Mesendoderm (in vitro differentiated cells): ENCODE data around the gene DLL1.

ENCODE experiments used
- DNase-seq: peaks from one replicate; pipeline ENCODE4 v3.0.0; 2013
- H2AK5ac ChIP-seq: 2 replicates; pipeline ENCODE4 v1.6.1; 2013; ENCODE audit warnings: low read length, inconsistent platforms
- H2BK120ac ChIP-seq: 2 replicates; pipeline ENCODE4 v1.6.1; 2013; ENCODE audit warnings: low read depth, mild to moderate bottlenecking, low read length, moderate library complexity, mixed read lengths
- H2BK15ac ChIP-seq: replicated peaks from 2 replicates; pipeline ENCODE4 v1.6.1; 2013; ENCODE audit warnings: low read depth, mild to moderate bottlenecking, moderate library complexity
- H2BK5ac ChIP-seq: 2 replicates; pipeline ENCODE4 v1.6.1; 2013; ENCODE audit warnings: low read length, inconsistent platforms
- H3K18ac ChIP-seq: 2 replicates; pipeline ENCODE4 v1.6.1; 2013; ENCODE audit warnings: mild to moderate bottlenecking, low read length, mixed read lengths
- H3K23ac ChIP-seq: one replicate; pipeline ENCODE4 v1.6.1; 2013; ENCODE audit warnings: low read length
- H3K27ac ChIP-seq: 2 replicates; pipeline ENCODE4 v1.5.1; 2013; ENCODE audit warnings: low read depth, mild to moderate bottlenecking, inconsistent platforms, low read length, moderate library complexity
- H3K27me3 ChIP-seq: 2 replicates; pipeline ENCODE4 v1.6.1; 2013; ENCODE audit warnings: low read length, control low read depth, mild to moderate bottlenecking, inconsistent platforms; ENCODE audit not compliant: insufficient read depth, poor library complexity
- H3K36me3 ChIP-seq: 2 replicates; pipeline ENCODE4 v1.6.1; 2013; ENCODE audit warnings: low read length, inconsistent platforms; ENCODE audit not compliant: control insufficient read depth, insufficient read depth
- H3K4ac ChIP-seq: one replicate; pipeline ENCODE4 v1.6.1; 2013; ENCODE audit warnings: low read depth, mild to moderate bottlenecking, low read length, moderate library complexity
- H3K4me1 ChIP-seq: 2 replicates; pipeline ENCODE4 v1.6.1; 2013; ENCODE audit warnings: low read depth, low read length, inconsistent platforms; ENCODE audit not compliant: control insufficient read depth
- H3K4me2 ChIP-seq: 2 replicates; pipeline ENCODE4 v1.6.1; 2013; ENCODE audit warnings: low read length
- H3K4me3 ChIP-seq: 2 replicates; pipeline ENCODE4 v1.5.1; 2013; ENCODE audit warnings: mild to moderate bottlenecking, low read length
- H3K56ac ChIP-seq: one replicate; pipeline ENCODE4 v1.6.1; 2013; ENCODE audit warnings: low read length
- H3K79me1 ChIP-seq: 2 replicates; pipeline ENCODE4 v1.6.1; 2013; ENCODE audit warnings: low read length, inconsistent platforms
- H3K79me2 ChIP-seq: 2 replicates; pipeline ENCODE4 v1.6.1; 2013; ENCODE audit warnings: mild to moderate bottlenecking, low read length; ENCODE audit not compliant: control insufficient read depth, insufficient read depth
- H3K9ac ChIP-seq: 2 replicates; pipeline ENCODE4 v1.6.1; 2013; ENCODE audit warnings: low read length, inconsistent platforms
- H4K5ac ChIP-seq: one replicate; pipeline ENCODE4 v1.6.1; 2013; ENCODE audit warnings: low read length
- H4K8ac ChIP-seq: one replicate; pipeline ENCODE4 v1.6.1; 2013; ENCODE audit warnings: low read depth, mild to moderate bottlenecking, control low read depth, low read length, moderate library complexity
- WGBS: extraction: QIAGEN DNeasy Blood & Tissue Kit; methylation state at CpG from one replicate; pipeline ENCODE4 v1.1.7; 2013; ENCODE audit warnings: low lambda C conversion rate, missing lambda C conversion rate; ENCODE audit not compliant: insufficient coverage; ENCODE audit errors: extremely low coverage; 5-methylcytosine and 5-hydroxymethylcytosine counted together

The DLL1 gene

DNA sequence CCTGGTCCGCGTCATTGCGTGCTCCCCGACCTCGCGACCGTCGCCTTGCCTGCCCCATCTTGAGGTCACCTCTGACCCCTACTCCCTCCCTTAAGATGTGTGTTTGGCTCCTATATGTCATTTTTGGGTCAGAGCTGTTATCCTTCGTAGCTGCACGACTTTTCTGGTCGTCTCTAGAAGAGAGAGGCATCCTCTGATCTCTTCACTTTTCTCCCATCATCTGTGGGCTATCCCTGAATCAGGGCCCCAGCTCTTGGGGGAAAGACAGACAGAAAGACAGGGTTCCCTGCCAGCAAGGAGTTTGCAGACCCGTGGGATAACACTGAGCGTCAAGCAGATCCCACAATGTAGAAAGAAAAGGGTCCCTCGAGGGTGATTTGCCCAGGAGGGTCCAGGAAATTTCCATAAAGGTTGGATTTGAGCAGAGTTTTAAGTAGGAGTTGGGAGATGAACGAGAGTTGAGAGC lies 16.2 kb upstream of the DLL1 start:
- Histone ChIP-seq H4K5ac (no peak overlapping the region), H3K27ac (no peak overlapping the region), H4K8ac (no peak overlapping the region), H2AK5ac (no peak overlapping the region), H3K9ac (peak overlapping the region; percentile 85), H3K4ac (peak overlapping the region; percentile 17), H3K36me3 (no peaks in the 10 kb centered on the region), H3K56ac (peak overlapping the region; percentile 97), H2BK5ac (no peak overlapping the region), H3K18ac (no peak overlapping the region), H3K4me2 (peak overlapping the region; percentile 74), H2BK15ac (no peak overlapping the region), H3K79me2 (no peaks in the 10 kb centered on the region), H3K4me1 (no peaks in the 10 kb centered on the region), H2BK120ac (no peak overlapping the region), H3K27me3 (no peaks in the 10 kb centered on the region), H3K23ac (no peak overlapping the region), H3K4me3 (peak overlapping the region; percentile 70), H3K79me1 (peaks cover 5% of the 10 kb centered on the region)
- no CpG with 5 or more reads among the region's 15 CpGs for WGBS
- DNase-seq = no peak

DNA sequence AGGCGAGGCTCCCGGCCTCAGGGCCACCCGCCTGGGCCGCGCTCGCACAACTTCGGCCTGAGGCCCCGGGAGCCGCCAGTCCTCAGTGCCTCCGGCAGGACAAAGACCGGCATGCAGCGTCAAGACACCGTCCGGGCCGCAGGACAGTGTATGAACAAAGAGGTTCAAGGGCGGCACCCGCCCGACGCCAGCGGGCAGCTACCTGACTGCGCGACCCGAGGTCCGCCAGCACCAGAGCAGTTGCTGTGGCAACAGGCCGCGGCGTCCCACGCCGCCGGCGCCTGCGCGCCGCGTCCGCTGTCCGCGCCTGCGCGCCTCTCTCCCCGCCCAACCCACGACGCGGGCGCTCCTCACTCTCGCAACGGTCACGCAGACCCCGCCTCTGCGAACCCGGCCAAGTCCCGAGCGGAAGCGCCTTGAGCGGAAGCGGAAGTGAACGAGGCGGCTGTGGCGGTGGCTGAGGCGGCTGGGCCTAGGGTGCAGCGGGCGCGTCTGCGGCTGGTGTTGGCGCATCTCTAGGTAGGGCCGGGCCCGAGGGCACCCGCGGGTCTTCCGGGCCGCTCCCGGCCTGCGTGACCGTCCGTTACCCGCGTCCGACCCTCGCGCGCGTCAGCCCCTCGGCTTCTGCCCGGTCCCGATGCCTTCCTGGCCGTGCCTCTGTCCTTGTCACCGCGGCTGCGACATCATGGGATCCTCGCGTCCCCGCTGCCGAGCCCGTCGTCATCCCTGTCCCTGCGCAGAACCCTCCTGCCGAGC lies 15.6 kb upstream of the DLL1 start, which contains the start of gene FAM120B:
TSS of gene FAM120B (plus strand) at position 435 of the 756 bp plus-strand sequence. CDS start 10,633 bp downstream, outside the sequence.
- Histone ChIP-seq H3K4ac (peak within 1 kb of the TSS; percentile 39), H4K8ac (no peak within 1 kb of the TSS), H3K4me3 (peak within 1 kb of the TSS; percentile 70), H3K4me2 (peak within 1 kb of the TSS; percentile 74), H3K56ac (peak within 1 kb of the TSS; percentile 97), H3K18ac (no peak within 1 kb of the TSS), H4K5ac (no peak within 1 kb of the TSS), H2BK15ac (no peak within 1 kb of the TSS), H3K23ac (no peak within 1 kb of the TSS), H3K36me3 (no peaks in the 10 kb centered on the region), H2AK5ac (no peak within 1 kb of the TSS), H3K4me1 (no peaks in the 10 kb centered on the region), H2BK120ac (no peak within 1 kb of the TSS), H3K9ac (peak within 1 kb of the TSS; percentile 85), H3K27me3 (no peaks in the 10 kb centered on the region), H3K27ac (peak within 1 kb of the TSS; percentile 45), H3K79me1 (peaks cover 5% of the 10 kb centered on the region), H2BK5ac (no peak within 1 kb of the TSS), H3K79me2 (no peaks in the 10 kb centered on the region)
- DNase-seq = peak; percentile 94
- WGBS = no CpG with 5 or more reads among the region's 97 CpGs

DNA sequence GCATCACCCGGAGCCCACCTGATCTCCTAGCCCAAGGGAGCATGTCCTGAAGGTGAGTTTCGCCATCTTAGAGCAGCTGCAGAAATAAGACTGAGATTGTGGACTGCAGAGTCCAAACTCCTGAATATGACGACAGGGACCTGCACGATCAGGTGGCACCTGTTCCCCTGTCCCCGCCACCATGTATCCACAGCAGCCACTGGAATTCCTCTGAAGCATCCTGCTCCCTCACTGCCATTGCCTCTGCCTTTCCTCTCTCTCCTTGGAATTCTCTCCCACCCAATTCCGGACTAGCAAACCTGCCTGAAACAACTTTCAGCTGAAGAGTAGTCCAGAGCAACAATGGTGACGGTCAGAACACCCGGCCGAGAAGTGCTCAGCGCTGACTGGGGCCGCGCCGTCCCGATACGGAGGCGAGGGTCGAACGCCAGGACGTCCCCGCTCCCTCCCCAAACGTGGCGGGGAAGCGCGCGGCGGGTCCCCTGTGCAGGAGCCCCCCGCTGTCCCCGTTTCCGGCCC lies 15.0 kb upstream of the DLL1 start:
- Histone ChIP-seq H2BK120ac (no peak overlapping the region), H3K4me1 (no peaks in the 10 kb centered on the region), H3K9ac (peak overlapping the region; percentile 85), H2BK15ac (no peak overlapping the region), H3K4me2 (peak overlapping the region; percentile 18), H3K36me3 (no peaks in the 10 kb centered on the region), H2BK5ac (no peak overlapping the region), H3K18ac (no peak overlapping the region), H4K8ac (no peak overlapping the region), H3K79me1 (peaks cover 5% of the 10 kb centered on the region), H2AK5ac (no peak overlapping the region), H3K4ac (peak overlapping the region; percentile 39), H3K27me3 (no peaks in the 10 kb centered on the region), H3K56ac (peak overlapping the region; percentile 86), H3K27ac (no peak overlapping the region), H3K4me3 (peak overlapping the region; percentile 70), H3K23ac (no peak overlapping the region), H3K79me2 (no peaks in the 10 kb centered on the region), H4K5ac (no peak overlapping the region)
- no peak for DNase-seq
- WGBS = no CpG with 5 or more reads among the region's 29 CpGs

DNA sequence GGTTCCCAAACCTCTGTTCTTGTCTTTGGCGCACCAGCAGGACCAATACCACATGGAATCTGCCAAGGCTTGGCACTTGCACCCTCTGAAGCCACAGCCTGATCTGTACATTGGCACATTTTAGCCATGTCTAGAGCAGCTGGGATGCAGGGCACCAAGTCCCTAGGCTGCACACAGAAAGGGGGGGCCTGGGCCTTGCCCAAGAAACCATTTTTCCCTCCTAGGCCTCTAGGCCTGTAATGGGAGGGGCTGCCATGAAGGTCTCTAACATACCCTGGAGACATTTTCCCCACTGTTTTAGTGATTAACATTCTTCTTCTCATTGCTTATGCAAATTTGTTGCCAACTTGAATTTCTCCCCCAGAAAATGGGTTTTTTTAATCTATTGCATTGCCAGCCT lies 10.3 kb upstream of the DLL1 start:
- WGBS = no CpG with 5 or more reads among the region's 1 CpG
- Histone ChIP-seq H3K4me3 (no peak overlapping the region), H4K8ac (no peak overlapping the region), H3K4me1 (no peaks in the 10 kb centered on the region), H3K79me2 (no peaks in the 10 kb centered on the region), H2BK15ac (no peak overlapping the region), H3K23ac (no peak overlapping the region), H3K9ac (no peak overlapping the region), H2BK120ac (no peak overlapping the region), H3K27me3 (peaks cover 23% of the 10 kb centered on the region), H2AK5ac (no peak overlapping the region), H3K36me3 (no peaks in the 10 kb centered on the region), H3K18ac (no peak overlapping the region), H3K56ac (no peak overlapping the region), H3K4me2 (no peak overlapping the region), H2BK5ac (no peak overlapping the region), H3K79me1 (no peaks in the 10 kb centered on the region), H3K27ac (no peak overlapping the region), H3K4ac (no peak overlapping the region), H4K5ac (no peak overlapping the region)
- DNase-seq = no peak

DNA sequence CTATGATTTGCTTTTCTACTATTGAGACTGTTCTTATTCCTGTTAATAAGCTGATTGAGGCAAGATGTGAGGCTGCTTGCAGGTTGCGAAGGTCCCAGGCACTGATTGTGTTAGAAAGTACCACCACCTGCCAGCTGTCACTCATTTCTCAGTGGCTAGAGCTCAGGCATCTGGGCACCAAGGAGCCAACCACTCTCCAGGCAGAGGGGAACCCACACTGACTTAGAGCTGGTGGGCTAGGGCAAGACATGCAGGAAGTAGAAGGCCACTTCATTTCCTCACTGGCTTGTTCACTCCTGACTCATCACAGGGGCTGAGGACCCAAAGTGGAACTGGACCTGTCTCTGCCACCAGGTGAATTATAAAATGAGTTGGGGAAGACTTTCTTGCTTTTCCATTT lies 7.8 kb upstream of the DLL1 start:
- Histone ChIP-seq H4K8ac (no peak overlapping the region), H3K56ac (no peak overlapping the region), H3K9ac (no peak overlapping the region), H3K79me2 (no peaks in the 10 kb centered on the region), H4K5ac (no peak overlapping the region), H3K36me3 (no peaks in the 10 kb centered on the region), H3K79me1 (no peaks in the 10 kb centered on the region), H2AK5ac (no peak overlapping the region), H3K23ac (no peak overlapping the region), H2BK5ac (no peak overlapping the region), H3K27me3 (peaks cover 46% of the 10 kb centered on the region), H3K4ac (no peak overlapping the region), H3K4me3 (no peak overlapping the region), H3K18ac (no peak overlapping the region), H3K4me1 (no peaks in the 10 kb centered on the region), H3K4me2 (no peak overlapping the region), H2BK120ac (no peak overlapping the region), H3K27ac (no peak overlapping the region), H2BK15ac (no peak overlapping the region)
- DNase-seq = no peak
- WGBS = no CpG with 5 or more reads among the region's 1 CpG
